NCI-H446 (cell line): Measurements from ENCODE around the gene DAAM2.

Experiments used
- DNase-seq, 2 experiments: peaks; one replicate each; lab custom pipeline; 2025; lab: John Stamatoyannopoulos, UW

The DAAM2 gene

DNA sequence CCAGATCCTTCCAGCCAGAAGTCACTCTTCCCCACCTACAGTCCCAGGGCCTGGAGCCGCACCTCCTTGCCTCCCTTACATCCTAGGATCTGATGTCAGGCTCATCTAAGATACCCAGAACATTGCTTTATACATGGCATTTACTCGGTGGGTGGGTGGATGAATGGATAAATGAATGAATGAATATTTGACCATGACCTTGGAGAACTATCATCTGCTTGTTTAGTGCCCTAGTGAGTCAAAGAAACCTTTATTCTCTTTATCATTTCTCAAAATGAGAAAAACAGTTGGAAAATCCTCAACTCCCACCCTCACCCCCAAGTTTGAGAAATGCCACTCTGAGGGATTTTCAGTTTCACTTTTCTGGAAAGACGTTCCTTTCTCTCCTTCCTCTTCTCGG, 56.0 kb downstream of the DAAM2 start:
- DNase-seq: no peak

DNA sequence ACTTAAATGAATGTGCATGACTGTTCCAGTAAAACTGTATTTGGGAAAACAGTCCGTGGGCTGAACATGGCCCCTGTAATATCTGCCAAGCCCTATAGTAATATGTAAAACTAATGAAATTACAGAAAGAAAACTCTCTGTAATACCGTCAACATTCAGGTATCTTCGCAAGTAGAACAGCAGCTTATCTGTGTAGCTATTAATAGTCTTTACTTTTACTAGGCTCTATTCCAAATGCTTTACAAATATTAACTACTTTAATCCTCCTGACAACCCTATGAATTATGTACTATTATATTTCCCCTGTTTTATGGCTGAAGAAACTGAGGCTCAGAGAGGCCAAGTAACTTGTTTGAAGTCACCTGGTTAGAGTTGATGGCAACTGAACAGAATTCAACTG, 57.1 kb downstream of the DAAM2 start:
- DNase-seq: no peak

DNA sequence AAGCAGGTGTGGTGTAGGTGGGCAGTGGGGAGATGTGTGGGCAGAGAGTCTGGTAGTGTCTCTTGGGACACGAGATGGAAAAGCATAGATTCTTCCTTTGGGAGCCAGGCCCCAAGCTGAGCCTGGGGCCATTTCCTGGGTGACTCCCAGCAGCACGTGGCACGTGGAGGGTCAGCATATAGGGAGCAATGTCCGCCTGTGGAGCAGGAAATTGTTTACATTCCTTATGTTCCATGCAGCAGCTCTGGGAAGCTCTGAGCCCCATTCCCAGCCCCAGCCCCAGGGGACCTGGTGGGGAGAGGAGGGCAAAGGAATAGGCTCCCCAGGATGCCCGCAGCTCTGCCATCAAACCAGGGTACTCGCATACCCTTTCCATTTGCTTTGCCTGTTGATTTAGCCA, 57.6 kb downstream of the DAAM2 start:
- DNase-seq: no peak

DNA sequence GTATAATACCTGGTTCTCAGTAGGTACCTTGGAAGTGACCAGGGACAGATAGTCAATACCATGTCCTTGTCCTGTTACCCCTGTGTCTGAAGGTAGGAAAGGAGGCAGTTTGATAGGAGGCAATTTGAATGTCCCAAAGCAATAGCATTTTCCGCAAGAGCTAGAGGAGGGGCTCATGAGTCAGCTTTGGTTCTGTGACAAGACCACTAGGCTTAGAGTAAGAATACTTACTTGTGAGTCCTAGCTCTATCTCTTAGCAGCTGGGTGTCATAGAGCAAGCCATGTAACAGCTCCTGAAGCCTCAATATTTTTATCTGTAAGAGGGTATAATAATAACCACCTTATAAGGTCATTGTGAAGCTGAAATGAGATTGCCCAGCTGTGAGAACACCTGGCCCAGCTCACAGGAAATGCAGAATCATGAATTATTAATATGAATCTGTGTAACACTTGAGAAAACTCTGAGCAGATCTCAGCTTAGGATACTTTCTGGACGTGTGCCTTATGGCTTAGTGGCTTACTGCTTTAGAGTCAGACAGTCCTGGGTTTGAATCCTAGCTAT, 58.6 kb downstream of the DAAM2 start:
- DNase-seq: no peak

DNA sequence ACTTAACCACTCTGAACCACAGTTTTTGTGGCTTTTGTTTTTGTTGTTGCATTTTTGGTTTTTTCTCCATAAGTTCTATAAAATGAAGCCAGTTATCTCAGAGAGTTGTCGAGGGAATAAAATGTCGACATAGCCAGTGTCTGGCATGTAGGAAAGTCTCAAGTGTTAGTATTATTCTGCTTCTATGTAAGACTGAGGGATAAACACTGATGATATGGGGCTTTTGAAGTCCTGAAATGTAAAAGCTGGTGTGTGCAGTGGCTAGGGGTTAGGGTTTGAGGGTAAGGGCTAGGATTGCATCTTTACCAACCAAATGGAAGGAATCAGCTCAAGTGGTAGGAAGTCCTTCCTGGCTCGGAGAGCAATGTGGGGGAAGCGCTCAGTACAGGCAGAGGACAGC, 59.2 kb downstream of the DAAM2 start:
- DNase-seq: no peak

DNA sequence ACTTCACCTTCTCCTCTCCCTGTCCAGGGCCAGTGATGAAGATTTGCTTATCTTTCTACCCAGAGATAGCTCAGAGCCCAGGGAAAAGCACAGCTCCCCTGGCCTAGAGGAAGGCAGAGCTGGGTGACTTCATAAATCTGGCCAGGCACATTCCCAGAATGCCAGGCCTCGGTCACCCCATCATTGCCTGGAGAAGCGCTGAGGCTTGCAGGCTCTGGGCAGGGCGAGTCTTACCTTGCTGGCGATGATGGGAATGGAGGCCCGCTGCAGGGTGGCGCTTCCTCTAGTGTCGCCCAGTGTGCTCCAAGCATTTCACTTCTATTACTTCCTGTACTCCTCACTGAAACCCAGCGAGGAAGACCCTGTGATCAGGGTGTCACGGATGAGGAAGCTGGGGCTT, 60.1 kb downstream of the DAAM2 start:
- no peak for DNase-seq

DNA sequence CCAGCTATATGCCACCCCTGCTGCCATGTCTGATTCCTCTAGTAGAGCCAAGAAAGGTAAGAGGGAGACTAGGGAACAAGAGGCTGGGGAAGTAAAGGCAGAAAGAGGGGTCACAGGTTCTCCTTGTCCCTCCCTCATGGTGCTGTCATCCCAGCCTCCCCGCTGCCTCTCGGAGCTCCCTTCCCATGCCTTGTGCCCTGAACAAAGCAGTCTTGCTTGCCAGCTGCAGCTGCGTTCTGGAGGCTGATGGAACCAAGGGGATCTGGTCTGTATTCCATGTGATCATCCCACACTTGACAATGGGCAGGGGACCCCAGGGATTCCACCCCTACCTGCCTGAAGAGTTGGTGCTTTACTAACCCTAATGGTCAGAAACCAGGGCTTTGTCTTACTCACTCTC, 61.4 kb downstream of the DAAM2 start:
- no peak for DNase-seq

DNA sequence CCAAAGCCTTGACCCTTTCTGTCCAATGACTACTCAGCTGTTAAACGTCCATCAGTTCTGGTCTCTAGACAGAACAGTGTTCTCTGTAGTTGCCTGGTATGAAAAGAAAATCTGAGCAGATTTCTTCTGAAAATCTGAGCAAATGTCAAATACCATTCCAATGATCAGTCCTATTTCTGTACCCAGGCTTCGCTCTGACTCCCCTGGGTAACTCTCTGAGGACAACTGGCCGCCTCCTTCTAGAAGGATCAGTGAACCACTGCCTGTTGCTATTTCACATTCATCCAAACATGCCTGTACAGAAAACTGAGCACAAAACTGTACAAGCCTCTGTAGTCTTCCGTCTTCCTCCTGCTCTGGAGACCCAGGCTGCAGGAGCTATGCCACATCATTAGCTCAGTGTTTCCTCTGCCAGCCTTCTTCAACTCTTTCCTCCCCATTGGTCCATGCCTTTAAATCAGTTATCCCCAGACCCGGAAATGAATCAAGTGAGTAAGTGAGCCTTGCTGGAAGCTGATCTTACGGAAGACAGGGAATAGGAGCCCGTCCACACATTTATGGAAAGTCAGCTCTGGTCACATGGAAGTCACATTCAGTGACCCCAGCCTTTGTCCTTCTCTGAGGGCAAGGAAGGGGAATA, 63.3 kb downstream of the DAAM2 start:
- DNase-seq: no peak

DNA sequence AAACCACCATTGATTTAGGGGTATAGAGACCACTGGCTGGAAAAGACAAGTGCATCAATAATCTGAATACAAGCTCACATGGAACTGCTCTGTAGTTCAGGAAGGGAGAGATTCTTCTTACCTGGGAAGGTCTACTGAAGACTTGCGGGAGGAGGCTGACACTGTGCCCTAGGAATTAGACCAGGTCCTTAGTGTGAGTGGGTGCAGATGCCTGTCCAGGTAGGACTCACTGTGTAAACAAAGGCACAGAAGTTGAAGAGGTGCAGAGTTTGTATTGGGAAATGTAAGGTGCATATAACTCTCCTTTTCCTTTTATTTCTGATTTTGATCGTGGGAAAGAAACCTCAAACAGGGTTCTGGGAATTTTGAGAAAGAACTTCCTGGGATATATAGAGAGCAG, 66.8 kb downstream of the DAAM2 start:
- no peak for DNase-seq

DNA sequence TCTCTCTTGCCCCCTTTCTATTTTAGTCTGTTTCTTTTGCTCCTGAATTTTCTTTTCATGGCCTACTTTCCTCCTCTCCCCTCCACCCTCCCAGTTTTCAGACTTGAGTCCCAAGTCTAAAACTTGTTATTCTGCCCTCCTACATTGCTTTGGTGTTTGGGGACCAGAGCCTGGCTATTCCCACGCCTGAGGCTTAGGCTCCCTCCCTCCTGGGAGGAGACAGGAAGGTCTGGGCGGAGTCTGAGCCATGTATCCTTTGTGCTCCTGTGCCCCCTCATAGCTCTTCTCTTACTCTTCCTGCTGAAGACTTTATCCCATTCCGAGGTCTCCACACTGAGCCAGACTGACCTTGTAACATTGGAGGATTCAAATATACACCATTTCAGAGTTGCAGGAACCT, 69.5 kb downstream of the DAAM2 start:
- no peak for DNase-seq

DNA sequence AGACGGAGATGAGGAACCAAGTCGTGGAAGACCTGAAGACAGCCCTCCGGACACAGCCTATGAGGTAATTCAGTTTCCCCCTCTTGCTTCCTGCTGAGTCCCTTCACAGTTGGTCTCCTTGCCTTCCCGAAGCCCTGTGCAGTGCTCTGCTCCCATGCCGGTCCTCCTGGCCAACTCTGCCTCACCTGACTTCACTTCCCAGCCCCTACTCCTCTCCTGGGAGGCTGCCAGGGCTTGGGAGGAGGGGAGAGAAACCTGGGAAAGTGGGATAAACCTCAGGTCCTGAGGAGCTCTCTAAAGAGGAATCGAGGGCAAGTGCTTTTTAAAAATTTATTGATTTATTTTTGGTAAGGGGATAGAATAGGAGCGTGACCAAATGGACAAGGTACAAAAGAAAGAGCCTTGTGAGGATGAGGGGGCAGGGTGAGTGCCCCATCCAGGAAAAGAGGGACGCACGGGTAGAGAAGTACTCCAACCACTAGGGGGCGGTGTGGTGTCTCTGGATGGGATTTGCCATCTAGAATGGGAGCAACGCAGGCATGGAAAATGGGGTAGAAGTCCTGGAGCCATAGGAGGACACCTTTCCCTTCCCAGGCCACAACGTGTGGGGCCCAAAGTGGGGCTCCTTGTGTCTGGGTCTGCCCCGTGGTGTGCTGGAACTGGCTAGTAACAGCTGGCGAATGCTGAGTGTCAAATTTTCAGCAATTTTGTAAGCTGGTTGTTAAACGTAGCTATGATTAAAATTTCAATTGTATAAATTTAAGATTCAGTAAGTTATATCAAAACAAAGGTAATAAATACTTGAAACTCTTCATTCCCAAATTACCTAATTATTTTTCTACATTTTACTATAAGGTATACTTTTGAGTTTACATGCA, 73.1 kb downstream of the DAAM2 start:
- DNase-seq: peak in 1 of 2 experiments; percentile 34

DNA sequence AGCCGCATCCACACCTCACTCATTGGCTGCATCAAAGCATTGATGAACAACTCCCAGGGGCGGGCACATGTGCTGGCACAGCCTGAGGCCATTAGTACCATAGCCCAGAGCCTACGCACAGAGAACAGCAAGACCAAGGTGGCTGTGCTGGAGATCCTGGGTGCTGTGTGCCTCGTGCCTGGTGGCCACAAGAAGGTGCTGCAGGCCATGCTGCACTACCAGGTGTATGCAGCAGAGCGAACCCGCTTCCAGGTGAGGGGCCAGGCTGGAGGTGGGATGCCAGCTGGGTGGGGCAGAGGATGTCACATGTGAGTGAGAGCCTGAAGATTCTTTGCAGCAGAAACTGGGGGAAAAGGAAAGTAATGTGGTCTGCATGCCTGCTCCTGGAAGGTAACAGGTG, 75.4 kb downstream of the DAAM2 start:
- no peak for DNase-seq

DNA sequence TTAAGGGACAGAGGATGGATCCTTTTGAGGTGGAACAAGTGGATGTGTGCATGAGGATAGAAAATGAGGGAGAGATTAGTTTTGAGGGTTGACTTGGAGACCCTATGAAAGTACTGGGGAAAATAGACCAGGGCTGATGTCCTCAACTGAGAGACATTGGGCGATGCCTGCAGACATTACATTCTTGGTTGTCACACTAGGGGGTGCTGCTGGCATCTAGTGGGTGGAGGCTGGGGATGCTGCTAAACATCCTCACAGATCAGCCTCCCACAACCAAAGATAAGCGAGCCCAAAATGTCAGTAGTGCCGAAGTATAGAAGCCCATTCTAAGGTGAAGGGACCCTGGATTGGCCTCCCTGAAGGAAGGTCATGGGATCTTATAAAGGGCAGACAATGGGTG, 78.8 kb downstream of the DAAM2 start:
- DNase-seq: no peak

DNA sequence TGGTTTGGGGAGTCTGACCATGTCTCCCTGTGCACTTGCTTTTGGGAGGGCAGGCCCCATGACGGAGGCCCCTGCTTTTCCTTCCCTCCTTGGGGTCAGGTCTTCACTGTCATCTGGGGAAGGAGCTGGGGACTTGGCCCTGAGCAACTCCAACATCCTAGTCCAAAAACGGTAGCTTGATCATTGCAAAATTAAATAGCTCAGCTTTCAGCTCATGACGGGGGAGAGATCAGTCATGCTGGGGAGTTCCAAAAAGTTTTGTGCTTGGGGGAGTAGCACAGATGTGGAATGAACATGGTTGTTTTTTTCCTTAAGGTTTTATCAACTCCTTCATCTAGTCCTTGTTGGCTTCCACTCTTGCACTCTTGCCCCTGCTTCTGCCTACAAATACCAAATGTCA, 81.3 kb downstream of the DAAM2 start:
- no peak for DNase-seq

DNA sequence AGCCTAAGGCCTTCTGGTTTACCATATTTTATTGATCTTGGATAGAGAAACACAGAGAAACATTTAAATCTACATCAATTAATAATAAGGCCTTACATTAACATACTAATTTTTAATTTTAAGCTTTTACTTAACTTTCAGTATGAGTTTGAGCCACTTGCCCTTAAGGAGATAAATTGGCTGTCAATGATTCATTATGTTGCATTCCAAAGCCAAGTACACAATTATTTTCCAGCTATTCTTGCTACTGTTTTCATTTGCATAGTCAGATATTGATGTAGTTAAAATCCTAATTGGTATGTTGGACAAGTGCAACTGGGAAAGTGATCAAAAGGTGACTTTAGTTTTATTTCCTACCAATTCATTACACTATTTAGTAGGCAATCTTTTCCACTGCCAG, 83.9 kb downstream of the DAAM2 start:
- DNase-seq: no peak

DNA sequence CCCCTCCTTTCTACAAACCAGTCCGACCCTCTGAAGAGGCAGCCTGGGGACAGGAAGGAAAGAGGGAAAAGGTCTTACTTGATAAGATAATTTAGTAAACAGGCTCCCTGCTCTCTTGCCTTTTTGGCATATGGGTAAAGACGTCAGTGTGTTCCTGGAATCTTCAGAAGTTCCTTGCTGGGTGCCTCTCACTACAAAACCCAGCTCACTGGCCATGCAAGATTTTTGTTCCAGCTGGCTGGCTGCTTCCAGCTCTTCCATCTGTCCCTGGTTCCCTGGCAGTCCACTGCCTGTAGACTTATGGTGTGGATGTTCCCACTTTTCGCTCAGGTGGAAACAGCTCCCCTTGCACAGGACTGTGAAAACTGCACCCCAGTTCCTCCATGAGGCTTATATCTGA, 84.7 kb downstream of the DAAM2 start:
- peak; percentile 61 to 89 for DNase-seq

DNA sequence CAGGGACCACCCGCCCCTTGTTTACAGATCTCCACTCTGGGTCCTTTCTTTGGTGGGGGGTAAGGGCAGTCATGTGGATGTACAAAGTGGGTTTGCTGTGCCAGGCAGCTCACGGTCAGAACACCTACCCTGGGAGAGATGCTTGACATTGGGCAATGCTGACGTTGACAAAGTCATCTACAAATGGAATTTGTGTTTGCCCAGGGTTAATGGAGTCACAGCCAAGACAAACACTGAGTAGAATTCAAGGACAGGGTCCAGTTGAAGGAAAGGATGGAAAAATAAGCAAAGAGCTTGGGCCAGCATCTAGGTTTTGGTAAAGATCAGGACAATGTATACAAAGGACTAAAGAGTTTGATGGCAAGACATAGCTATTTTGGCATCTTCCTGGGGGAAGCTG, 87.4 kb downstream of the DAAM2 start:
- DNase-seq: no peak

DNA sequence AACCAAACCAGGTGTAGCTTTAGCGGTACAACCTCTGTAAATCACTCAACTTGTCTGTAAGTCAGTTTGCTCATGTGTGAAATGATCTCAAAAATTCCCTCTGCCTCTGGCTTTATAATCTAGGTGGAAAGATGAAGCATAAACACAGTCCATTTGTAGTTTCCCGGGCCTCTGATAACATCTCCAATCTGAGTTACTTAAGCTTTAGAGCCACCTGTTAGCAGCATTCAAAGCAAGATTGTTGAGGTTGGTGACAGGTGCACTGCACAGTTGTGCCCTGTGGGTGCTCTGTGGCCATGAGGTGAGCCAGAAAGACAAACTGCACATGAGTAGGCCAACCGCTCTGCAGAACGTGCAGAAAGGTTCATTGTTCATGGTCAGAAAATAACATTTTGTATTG, 88.4 kb downstream of the DAAM2 start:
- no peak for DNase-seq

DNA sequence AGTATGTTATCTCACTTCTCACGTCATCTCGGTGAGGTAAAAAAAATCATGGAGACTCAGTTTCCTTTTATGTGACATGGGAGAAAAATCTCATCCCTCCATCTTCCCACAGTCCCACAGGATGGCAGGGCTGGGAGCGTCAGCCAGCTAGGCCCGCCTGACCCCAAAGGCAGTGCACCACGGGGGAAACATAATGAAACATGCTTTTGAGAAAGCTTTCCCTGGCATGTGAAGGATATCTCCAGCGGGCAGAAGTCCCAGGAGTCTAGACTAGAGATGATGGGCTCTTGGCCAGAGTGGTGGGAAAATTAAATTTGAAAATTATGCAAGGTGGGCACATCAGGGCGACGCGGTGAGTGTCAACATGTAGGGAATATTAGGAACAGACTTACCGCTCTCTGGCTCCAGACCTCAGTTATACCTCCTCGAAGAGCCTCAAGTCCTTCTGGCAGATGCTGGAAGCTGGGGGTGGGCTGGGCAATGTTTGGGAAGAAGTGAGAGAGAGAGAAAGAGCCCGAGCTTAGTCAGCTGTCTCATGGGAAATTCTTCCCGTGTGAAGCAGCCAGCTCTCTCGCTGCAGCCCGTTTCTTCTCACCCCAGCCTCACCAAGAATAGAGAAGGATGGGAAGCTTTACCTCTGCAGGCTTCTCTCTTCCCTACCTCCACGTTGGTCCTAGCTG, 89.8 kb downstream of the DAAM2 start:
- DNase-seq: peak; percentile 32 to 75

DNA sequence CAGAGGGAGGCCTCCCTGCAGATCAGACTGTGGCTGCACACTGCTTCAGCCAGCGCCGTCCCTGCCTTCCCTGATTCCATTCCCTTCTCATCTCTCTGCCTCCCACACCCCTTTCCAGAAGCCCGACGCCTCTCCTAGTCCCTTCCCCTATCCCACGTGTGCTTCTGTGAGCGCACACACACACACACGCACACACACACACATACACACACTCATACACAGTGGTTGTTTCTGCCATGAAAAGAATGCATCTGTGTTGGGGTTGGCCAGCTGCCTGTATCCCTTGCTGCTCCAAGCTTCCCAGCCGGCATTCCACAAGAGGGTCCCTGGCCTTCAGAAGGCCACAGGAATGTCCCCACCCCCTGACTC, 90.3 kb downstream of the DAAM2 start:
- DNase-seq: peak; percentile 5 to 67

DNA sequence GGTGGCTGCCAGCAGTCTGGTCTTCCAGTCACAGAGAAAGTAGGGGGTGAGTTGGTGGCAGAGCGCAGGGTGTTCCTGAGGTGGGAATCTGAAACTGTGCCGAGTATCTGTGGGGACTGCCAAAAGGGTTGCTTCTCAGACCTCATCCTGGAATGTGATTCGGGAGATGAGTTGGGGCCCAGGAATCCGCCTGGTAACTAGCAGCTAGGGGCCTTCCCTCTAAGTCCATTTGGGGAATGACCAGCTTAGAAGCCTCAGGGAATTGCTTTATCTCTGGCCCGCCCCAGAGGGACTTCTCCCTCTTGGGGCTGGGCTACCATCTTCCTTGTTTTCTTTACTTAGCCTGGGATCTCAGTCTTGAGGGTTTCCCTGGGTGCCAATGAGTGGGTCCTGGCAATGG, 92.5 kb downstream of the DAAM2 start:
- DNase-seq: no peak

DNA sequence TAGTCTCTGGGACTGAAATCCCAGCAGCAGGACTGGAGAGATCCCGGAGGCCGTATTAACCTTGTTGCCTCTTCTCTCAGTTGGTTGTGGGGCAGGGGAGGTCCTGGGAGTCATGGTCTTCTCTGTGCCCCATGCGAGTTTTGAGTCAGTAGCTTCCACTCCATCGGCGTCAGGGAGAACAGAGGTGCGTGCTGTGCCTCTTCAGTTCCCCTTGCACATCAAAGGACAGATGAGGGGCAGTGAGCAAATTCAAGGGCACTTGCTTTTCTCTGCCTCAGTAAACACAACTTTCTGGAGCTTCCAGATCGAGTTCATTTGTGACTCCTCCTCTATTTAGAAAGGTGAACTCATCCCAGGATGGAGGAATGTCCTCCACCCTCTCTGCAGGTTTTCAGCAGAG, 93.5 kb downstream of the DAAM2 start:
- DNase-seq: no peak

DNA sequence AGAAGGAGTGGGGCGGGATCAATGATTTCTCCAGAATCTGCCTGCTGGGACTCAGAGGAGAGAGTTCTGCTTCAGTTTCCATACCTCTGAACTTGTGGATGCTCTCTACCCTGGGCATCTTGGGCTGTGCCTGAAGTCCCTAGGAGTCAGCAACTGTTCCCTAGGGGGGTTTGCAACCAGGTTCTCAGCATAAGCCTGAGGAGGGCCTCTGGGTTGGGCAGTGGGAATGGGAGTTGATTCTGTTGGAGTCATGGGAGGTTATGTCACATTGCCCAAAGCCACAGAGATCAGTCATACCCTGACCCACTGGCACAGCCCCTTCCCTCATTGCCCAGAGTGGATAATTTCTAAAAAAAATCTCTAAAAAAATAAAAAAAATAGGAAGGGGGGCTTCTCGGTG, 94.7 kb downstream of the DAAM2 start:
- no peak for DNase-seq
